GM18505 (cell line): Measurements from ENCODE around the gene PCDHAC2.

Experiments used
- ATAC-seq: cut with Tn5 transposase; IDR thresholded peaks from one replicate; pipeline ENCODE4 v1.9.1; 2021; ENCODE audit not compliant: unreplicated experiment
- POLR2A ChIP-seq: IDR thresholded peaks from 4 replicates; pipeline ENCODE4 v1.6.1; 2011; ENCODE audit warnings: borderline replicate concordance; ENCODE audit not compliant: insufficient read depth, insufficient read length; ENCODE audit errors: extremely low read depth

PCDHAC2 gene

GRCh38 chr5:140965905-140966292 lies 377 bp upstream of the PCDHAC2 start:
- no peak for ATAC-seq
- no peak for TF ChIP-seq POLR2A

DNA sequence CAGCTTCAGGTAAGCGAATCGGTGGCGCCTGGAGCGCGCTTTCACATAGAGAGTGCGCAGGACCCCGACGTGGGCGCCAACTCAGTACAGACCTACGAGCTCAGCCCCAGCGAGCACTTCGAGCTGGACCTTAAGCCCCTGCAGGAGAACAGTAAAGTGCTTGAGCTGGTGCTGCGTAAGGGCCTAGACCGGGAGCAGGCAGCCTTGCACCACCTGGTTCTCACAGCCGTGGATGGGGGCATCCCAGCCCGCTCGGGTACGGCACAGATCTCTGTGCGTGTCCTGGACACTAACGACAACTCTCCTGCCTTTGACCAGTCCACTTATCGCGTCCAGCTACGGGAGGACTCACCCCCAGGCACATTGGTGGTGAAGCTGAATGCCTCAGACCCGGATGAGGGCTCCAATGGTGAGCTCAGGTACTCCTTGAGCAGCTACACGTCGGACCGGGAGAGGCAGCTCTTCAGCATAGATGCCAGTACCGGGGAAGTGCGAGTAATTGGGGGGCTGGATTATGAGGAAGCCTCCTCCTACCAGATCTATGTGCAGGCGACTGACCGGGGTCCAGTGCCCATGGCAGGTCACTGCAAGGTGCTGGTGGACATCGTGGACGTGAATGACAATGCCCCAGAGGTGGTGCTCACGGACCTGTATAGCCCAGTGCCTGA lies 1.1 kb downstream of the PCDHAC2 start:
- ATAC-seq, result no peak
- TF ChIP-seq POLR2A, result no peak

GRCh38 chr5:140969880-140970279 lies 3.6 kb downstream of the PCDHAC2 start:
- no peak for ATAC-seq
- TF ChIP-seq POLR2A, result no peak

DNA sequence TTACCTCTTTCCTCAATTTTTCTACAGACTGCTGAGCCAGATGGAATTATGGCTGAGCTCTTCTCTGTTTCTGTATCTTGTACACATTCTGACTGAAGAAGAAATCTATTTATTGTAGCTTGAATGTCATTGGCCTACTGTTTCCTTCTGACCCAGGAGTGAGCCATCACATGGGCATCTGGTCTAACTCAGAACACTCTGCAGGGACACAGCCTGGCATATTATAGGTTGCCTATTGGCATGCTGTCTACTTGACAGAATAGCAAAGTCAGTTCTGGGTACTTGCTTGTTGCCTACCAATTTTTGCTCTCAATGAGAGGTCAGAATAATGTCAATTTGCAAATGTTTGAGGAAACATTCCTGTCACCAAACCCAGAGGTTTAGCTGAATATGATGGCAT lies 7.3 kb downstream of the PCDHAC2 start:
- ATAC-seq, result no peak
- no peak for TF ChIP-seq POLR2A

GRCh38 chr5:140977003-140977402 lies 10.7 kb downstream of the PCDHAC2 start:
- no peak for ATAC-seq

GRCh38 chr5:140978260-140978659 lies 12.0 kb downstream of the PCDHAC2 start:
- no peak for TF ChIP-seq POLR2A
- no peak for ATAC-seq

More at GRCh38 chr5:140977003-140977402, 10.7 kb downstream of the PCDHAC2 start:
- TF ChIP-seq POLR2A, result no peak

DNA sequence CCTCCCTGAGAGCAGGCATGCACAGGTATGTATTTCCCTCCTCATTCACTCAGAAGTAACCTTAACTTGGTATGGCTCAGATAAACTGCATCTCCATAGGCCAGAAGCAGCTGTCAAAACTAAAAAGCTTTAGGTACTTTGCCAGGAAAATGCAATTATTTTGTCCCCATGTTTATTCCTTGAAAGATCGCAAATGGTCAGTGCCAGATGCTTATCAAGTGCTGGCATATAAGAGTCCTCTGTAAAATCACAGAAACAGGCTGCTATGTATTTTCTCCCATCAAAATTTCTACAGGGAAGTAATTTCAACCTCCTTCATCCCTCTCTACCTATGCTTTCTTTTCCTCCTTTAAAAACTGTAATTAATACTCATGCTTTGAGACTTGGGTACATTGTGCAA lies 12.7 kb downstream of the PCDHAC2 start:
- no peak for ATAC-seq
- no peak for TF ChIP-seq POLR2A

DNA sequence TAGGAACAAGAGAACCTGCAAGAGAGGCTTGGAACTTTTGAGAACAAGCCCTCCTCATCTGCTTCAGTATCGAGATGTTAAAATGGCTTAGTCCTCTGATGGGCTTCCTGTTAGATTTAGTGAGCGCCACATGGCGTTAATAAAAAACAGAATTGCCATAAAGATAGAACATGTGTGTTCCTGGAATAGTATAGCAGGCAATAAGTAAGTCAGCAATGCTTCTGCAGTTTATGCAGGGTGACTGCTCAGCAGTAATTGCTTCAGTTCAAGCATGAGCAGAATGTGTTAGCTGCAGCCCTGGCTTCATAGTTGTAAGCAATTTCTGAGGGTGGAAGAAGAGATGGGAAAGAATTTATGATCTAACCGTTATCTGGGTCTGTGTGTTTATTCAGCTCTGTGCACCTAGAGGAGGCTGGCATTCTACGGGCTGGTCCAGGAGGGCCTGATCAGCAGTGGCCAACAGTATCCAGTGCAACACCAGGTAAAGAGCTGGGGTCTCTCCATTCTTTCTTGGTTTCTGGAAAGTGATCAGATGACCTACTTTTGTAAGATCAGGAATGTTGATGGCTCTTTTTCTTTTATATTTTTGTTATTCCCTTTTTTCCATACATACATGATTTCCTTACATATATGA lies 15.9 kb downstream of the PCDHAC2 start:
- TF ChIP-seq POLR2A, result no peak
- no peak for ATAC-seq

GRCh38 chr5:140986117-140986521 lies 19.8 kb downstream of the PCDHAC2 start:
- no peak for TF ChIP-seq POLR2A
- ATAC-seq, result no peak

DNA sequence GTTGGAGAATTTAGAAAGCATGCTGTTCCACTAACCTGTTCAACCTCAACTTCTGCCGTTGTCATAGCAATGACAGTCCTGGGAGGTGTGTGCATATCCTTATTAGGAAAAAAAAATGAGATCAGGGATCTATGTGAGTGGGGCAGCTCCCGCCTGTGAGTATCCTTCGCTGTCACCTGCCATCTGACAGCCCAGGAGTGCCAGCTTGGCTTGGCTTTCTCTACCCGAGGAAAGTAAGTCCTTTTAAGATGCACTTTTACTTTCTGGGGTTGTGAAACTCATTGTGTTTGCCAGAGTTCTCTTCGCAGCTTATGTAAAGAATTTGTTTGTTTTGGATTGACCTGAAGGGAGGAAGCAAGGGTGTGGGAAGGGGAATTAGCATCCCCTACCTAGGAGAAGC lies 21.8 kb downstream of the PCDHAC2 start:
- no peak for ATAC-seq
- no peak for TF ChIP-seq POLR2A

GRCh38 chr5:140988608-140989007 lies 22.3 kb downstream of the PCDHAC2 start:
- no peak for ATAC-seq
- no peak for TF ChIP-seq POLR2A

DNA sequence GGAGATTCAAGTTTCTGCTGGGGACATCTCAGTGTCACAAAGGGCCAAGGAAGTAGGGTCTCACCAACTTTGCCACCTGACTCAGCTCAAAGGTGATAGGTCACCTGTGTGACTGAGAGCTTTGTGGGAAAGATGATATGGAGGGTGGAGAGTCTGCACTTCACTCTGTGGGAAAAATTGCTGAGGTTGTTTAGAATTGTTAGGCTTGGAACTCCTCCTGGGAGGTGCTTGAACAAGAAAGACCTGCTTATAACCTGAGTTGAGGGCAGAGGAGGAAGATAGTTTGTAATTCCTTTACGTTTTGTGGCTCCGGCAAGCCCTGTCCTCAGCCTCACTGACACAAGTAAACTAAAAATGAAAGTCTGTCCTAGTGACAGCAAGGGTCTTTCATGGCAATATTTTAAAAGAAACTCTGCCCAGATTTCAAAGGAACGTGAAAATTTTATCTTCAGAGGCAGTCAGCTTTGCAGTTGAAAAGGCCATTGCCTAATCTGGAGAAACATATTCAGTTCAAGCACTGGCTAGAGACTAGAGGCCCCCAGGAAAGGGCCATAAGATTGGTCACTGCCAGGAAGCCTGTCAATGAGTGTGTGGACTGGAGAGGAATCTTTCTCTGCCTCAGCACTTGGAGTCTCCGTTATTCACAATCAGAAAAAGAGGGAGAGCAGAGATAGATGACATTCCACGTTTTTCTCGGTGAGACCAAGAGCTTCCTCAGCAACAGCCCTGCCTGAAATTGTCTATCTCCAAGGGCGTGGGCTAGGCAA lies 23.2 kb downstream of the PCDHAC2 start:
- no peak for TF ChIP-seq POLR2A
- ATAC-seq, result no peak

GRCh38 chr5:140992828-140993227 lies 26.6 kb downstream of the PCDHAC2 start:
- ATAC-seq, result no peak
- TF ChIP-seq POLR2A, result no peak

DNA sequence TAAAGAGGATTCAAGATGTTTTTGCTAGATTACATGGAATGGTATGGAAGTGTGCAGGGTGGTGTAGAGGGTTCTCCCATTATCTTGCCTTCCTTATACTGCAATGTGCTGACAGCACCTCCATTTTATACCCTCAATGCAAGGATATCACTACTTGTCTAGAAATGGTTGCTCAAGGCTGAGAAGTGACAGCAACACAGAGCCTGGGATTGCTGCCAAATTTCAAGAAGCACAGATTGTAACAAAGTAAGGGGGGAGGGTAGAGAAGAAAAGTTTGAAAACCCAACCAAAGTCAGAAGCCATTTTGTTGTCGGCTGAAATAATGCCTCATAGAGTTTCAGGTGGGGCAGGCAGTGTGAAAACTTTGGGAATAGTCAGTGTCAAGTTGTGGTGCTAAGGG lies 29.8 kb downstream of the PCDHAC2 start:
- no peak for TF ChIP-seq POLR2A
- no peak for ATAC-seq
